Umbilical cord (tissue), 2 donors: ENCODE measurements around the gene TSPOAP1. TPM values are rescaled to one million over a fixed set of nuclear protein-coding genes. Genes with fewer than 3 reads are reported as not detected.

Experiments used
- DNase-seq: peaks from one replicate; pipeline ENCODE4 v3.0.0-alpha.2; 2015; ENCODE audit warnings: low spot score
- total RNA-seq: library from RNA; depleted of rRNA; stranded (reverse); fragments of >200 nt; gene quantifications from one replicate; pipeline ENCODE4 v1.2.3, GENCODE V29; 2014; ENCODE audit warnings: low replicate concordance; ENCODE audit not compliant: insufficient read depth

TSPOAP1 gene
- total RNA-seq, 1 donor from 2014 or later, result 18.1 TPM

- no peak for DNase-seq
These were observed 2.0 kb upstream of the TSPOAP1 start for GRCh38 chr17:58330538-58330996.

- no peak for DNase-seq
These were observed 1.4 kb upstream of the TSPOAP1 start for GRCh38 chr17:58329810-58330537.

- DNase-seq, result peak; percentile 40
These were observed 627 bp upstream of the TSPOAP1 start for GRCh38 chr17:58329035-58329809.

GRCh38 chr17:58327363-58328194, 1.0 kb downstream of the TSPOAP1 start:
- no peak for DNase-seq

- DNase-seq, result no peak
These were observed 1.8 kb downstream of the TSPOAP1 start for GRCh38 chr17:58326609-58327362.

- no peak for DNase-seq
These were observed 2.6 kb downstream of the TSPOAP1 start for GRCh38 chr17:58325976-58326468.

- no peak for DNase-seq
These were observed 3.3 kb downstream of the TSPOAP1 start for GRCh38 chr17:58325289-58325726.

GRCh38 chr17:58324409-58325288, 3.9 kb downstream of the TSPOAP1 start:
- DNase-seq, result peak; percentile 69

- DNase-seq, result no peak
These were observed 4.6 kb downstream of the TSPOAP1 start for GRCh38 chr17:58324056-58324408.

- no peak for DNase-seq
These were observed 5.1 kb downstream of the TSPOAP1 start for GRCh38 chr17:58323366-58324055.

GRCh38 chr17:58322581-58323185, 5.9 kb downstream of the TSPOAP1 start:
- DNase-seq, result no peak

- DNase-seq, result no peak
These were observed 6.7 kb downstream of the TSPOAP1 start for GRCh38 chr17:58321571-58322525.

GRCh38 chr17:58320570-58321323, 7.8 kb downstream of the TSPOAP1 start:
- no peak for DNase-seq

GRCh38 chr17:58320163-58320558, 8.4 kb downstream of the TSPOAP1 start:
- DNase-seq, result no peak

- DNase-seq, result no peak
These were observed 9.1 kb downstream of the TSPOAP1 start for GRCh38 chr17:58319173-58320162.

GRCh38 chr17:58318627-58319172, 9.9 kb downstream of the TSPOAP1 start:
- no peak for DNase-seq
